ENCODE results near the gene SP3. TPM values are rescaled to one million over a fixed set of nuclear protein-coding genes. Genes with fewer than 3 reads are reported as not detected.

The SP3 gene
- total and polyA plus RNA-seq, 4 donors: 14.5 to 183 (median 55.2) TPM

- Histone ChIP-seq H3K9me3 (ENCODE audit: control insufficient read depth in 4 of 4, insufficient read depth in 3 of 4, low read length in 3 of 4) (no peaks in the 10 kb centered on the region), H3K36me3 (ENCODE audit: control insufficient read depth in 4 of 4, insufficient read depth in 4 of 4, low read length in 4 of 4) (no peaks in the 10 kb centered on the region), H3K4me1 (ENCODE audit: control insufficient read depth in 5 of 5, insufficient read depth in 5 of 5, low read length in 5 of 5) (peaks cover 0 to 55% (median 11%) of the 10 kb centered on the region in 5 donors), H3K27me3 (ENCODE audit: control insufficient read depth in 3 of 3, insufficient read depth in 3 of 3, low read length in 2 of 3) (no peaks in the 10 kb centered on the region), H3K27ac (ENCODE audit: low read depth in 1 of 2, low read length in 1 of 2) (no peak overlapping the region), H3K9ac (ENCODE audit: insufficient read depth in 1 of 2, low read length in 2 of 2) (no peak overlapping the region), H3K4me3 (no peak overlapping the region)
- TF ChIP-seq CTCF (IDR thresholded peaks at IDR 0.05; ENCODE audit: control extremely low read depth, extremely low read depth): no peak
- ATAC-seq (ENCODE audit: insufficient read depth, low FRiP score) (no peak), DNase-seq (no peak)
These were observed 46.0 kb upstream of the SP3 start for GRCh38 chr2:174011173-174011572.

DNA sequence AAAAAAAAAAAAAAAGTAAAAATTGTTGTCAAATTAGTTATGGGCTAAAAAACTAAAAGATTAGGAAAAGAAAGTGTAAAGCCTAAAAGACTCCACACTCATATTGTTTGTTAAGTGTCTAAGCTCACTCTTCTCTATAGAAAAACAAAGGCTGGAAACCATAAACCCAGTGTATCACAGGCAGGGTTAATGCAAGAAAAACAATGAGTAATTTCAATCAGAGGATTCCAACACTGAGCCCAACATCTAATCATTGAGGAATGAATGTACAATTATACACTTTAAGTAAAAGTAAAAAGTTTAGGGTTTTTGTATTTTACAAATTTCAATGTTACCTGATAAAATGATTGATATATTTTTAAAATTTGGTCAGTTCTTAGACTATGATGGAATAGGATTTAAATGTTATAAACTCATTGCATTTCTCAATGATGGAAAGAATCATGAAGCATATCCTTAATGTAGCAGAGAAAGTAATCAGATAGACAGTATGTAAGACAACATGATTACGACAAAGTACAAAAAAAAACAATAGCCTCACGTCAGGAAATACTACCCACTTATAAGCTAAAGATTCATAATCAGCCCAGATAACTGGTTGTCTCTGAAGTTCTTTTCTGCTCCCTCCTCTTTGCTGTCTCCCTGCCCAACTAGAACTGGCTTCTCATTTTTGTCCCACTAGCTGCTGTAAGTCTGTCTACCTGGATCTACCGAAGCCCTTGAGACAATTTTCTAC is 44.5 kb upstream of the SP3 start:
- no peak for DNase-seq
- H3K4me3 ChIP-seq: no peak overlapping the region
- H3K27me3 ChIP-seq (ENCODE audit: control insufficient read depth in 3 of 3, insufficient read depth in 3 of 3, low read length in 2 of 3): no peaks in the 10 kb centered on the region
- no peak overlapping the region for H3K27ac ChIP-seq (ENCODE audit: low read depth in 1 of 2, low read length in 1 of 2)
- no peaks in the 10 kb centered on the region for H3K9me3 ChIP-seq (ENCODE audit: control insufficient read depth in 4 of 4, insufficient read depth in 3 of 4, low read length in 3 of 4)
- peaks cover 0 to 59% (median 11%) of the 10 kb centered on the region in 5 donors for H3K4me1 ChIP-seq (ENCODE audit: control insufficient read depth in 5 of 5, insufficient read depth in 5 of 5, low read length in 5 of 5)
- 82 to 84% methylated on average over 3 of the region's 3 CpGs for WGBS, 2 donors
- H3K9ac ChIP-seq (ENCODE audit: insufficient read depth in 1 of 2, low read length in 2 of 2): no peak overlapping the region
- ATAC-seq (ENCODE audit: insufficient read depth, low FRiP score): no peak
- no peaks in the 10 kb centered on the region for H3K36me3 ChIP-seq (ENCODE audit: control insufficient read depth in 4 of 4, insufficient read depth in 4 of 4, low read length in 4 of 4)
- no peak for TF ChIP-seq CTCF (IDR thresholded peaks at IDR 0.05; ENCODE audit: control extremely low read depth, extremely low read depth)

- Histone ChIP-seq H3K27me3 (ENCODE audit: control insufficient read depth in 3 of 3, insufficient read depth in 3 of 3, low read length in 2 of 3) (no peaks in the 10 kb centered on the region), H3K9me3 (ENCODE audit: control insufficient read depth in 4 of 4, insufficient read depth in 3 of 4, low read length in 3 of 4) (no peaks in the 10 kb centered on the region), H3K27ac (ENCODE audit: low read depth in 1 of 2, low read length in 1 of 2) (no peak overlapping the region), H3K4me1 (ENCODE audit: control insufficient read depth in 5 of 5, insufficient read depth in 5 of 5, low read length in 5 of 5) (peaks cover 0 to 50% (median 3%) of the 10 kb centered on the region in 5 donors), H3K36me3 (ENCODE audit: control insufficient read depth in 4 of 4, insufficient read depth in 4 of 4, low read length in 4 of 4) (no peaks in the 10 kb centered on the region), H3K9ac (ENCODE audit: insufficient read depth in 1 of 2, low read length in 2 of 2) (no peak overlapping the region), H3K4me3 (no peak overlapping the region)
- no peak for TF ChIP-seq CTCF (IDR thresholded peaks at IDR 0.05; ENCODE audit: control extremely low read depth, extremely low read depth)
- no peak for ATAC-seq (ENCODE audit: insufficient read depth, low FRiP score)
- DNase-seq: no peak
- WGBS, 2 donors: 94 to 95% methylated on average over 4 of the region's 4 CpGs
These were observed 43.5 kb upstream of the SP3 start for GRCh38 chr2:174008720-174009119.

GRCh38 chr2:174007010-174007409 is 41.8 kb upstream of the SP3 start:
- H3K27me3 ChIP-seq (ENCODE audit: control insufficient read depth in 3 of 3, insufficient read depth in 3 of 3, low read length in 2 of 3): no peaks in the 10 kb centered on the region
- H3K9me3 ChIP-seq (ENCODE audit: control insufficient read depth in 4 of 4, insufficient read depth in 3 of 4, low read length in 3 of 4): no peaks in the 10 kb centered on the region

More at GRCh38 chr2:174007010-174007409, 41.8 kb upstream of the SP3 start:
- ATAC-seq (ENCODE audit: insufficient read depth, low FRiP score) (no peak), DNase-seq (no peak)
- no peak for TF ChIP-seq CTCF (IDR thresholded peaks at IDR 0.05; ENCODE audit: control extremely low read depth, extremely low read depth)
- Histone ChIP-seq H3K4me3 (no peak overlapping the region), H3K9ac (ENCODE audit: insufficient read depth in 1 of 2, low read length in 2 of 2) (no peak overlapping the region), H3K4me1 (ENCODE audit: control insufficient read depth in 5 of 5, insufficient read depth in 5 of 5, low read length in 5 of 5) (peaks cover 0 to 38% (median 0%) of the 10 kb centered on the region in 5 donors), H3K36me3 (ENCODE audit: control insufficient read depth in 4 of 4, insufficient read depth in 4 of 4, low read length in 4 of 4) (no peaks in the 10 kb centered on the region), H3K27ac (ENCODE audit: low read depth in 1 of 2, low read length in 1 of 2) (no peak overlapping the region)
- WGBS, 2 donors: 54 to 68% methylated on average over 5 of the region's 5 CpGs
